Measurements from ENCODE around the gene FAM180B. TPM values are rescaled to one million over a fixed set of nuclear protein-coding genes. Genes with fewer than 3 reads are reported as not detected.
A peak's percentile ranks its signal among the peaks of the same experiment; 100 is the strongest.

The FAM180B gene
- total and polyA plus RNA-seq, 2 of the 8 experiments (the other 6 are each of a cell fraction or from before 2014, with no cell fraction given) = 0.09 TPM; not detected in 1

- TF ChIP-seq KDM1A (IDR thresholded peaks at IDR 0.05; ENCODE audit: borderline replicate concordance, low read length) (0 out of 2 replicates have a peak, but pooled peaks have one; percentile 9), EZH2 (IDR thresholded peaks at IDR 0.05; ENCODE audit: low read depth, low read length, severe bottlenecking) (no peak)
These were observed 33.7 kb upstream of the FAM180B start, which contains the start of gene CELF1 (continued) for GRCh38 chr11:47552566-47553405.
